A549 treated with Hydrocortisone at 1 μM for 4 hours (cell line): ENCODE data around the gene CNTNAP4. TPM values are rescaled to one million over a fixed set of nuclear protein-coding genes. Genes with fewer than 3 reads are reported as not detected.

Source experiments
- total RNA-seq: library from RNA; stranded (reverse); fragments of 200-300 nt; extraction: Qiagen RNA extraction; gene quantifications from 5 replicates; pipeline ENCODE4 v1.2.3, GENCODE V29; 2022

The CNTNAP4 gene
- total RNA-seq: not detected in 5 replicates

DNA sequence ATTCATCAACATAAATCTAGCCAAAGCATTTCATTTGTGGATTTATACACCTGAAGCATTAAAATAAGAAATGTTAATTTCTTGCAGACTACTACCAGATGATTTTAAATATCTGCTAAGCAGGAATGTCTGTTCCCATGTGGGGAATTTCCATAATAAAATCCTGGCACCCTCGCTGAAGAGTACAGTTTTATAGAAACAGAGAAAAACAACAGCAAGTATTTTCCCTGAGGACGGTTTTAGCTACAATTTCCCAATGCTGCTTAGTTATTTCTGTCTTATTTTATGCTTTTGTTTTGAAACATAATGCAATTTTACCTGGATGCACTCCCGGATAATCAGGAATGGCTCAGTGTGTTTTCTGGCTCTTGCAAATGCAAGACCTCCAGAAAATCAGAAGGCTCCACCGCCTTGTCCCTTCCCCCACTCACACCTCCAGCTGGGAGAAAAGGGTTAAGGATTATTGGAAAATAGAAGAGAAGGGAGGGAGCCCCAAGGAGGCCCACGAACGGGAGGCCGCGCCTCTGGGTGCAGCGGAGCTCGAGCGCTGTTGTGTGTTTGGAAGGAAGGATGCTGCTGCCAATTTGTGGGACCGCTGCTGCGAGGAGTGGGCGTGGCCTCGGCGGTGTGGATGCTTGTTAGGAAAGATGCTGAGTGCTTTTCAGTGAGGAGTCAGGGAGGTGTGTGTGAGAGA, at the start of gene CNTNAP4:
Gene CNTNAP4, plus strand, starts transcription at position 657 of the 694 bp plus-strand sequence. CDS start 262 bp downstream, outside the sequence.

